Naive thymus-derived CD8-positive, alpha-beta T cell (primary cell): Measurements from ENCODE around the gene ADGRG6. TPM values are rescaled to one million over a fixed set of nuclear protein-coding genes. Genes with fewer than 3 reads are reported as not detected.

Source experiments
- ATAC-seq, 2 donors: fragments of 150-1000 bp; cut with Tn5 transposase in 1 of 2; sonication (Bioruptor Pico), chemical (Tn5 transposase) in 1 of 2; 1 replicate in 1 of 2; 2 replicates in 1 of 2; pipeline ENCODE4 v1.10.0; 2021; ENCODE audit warnings: mild to moderate bottlenecking in 2 of 2, moderate library complexity in 2 of 2
- POLR2A ChIA-PET: fragments of 350-600 bp; sonication (Branson Sonifier 250); formaldehyde crosslinking; loops from one replicate; lab custom pipeline; 2021; ENCODE audit warnings: antibody characterized with exemption; lab: Charles Lee
- DNase-seq, 10 donors: peaks; one replicate each; pipeline versions ENCODE4 v3.0.0 to v3.0.0-alpha.2; 2020 to 2022
- H3K27ac Mint-ChIP-seq, 10 donors: one replicate each; pipeline ENCODE4 v1.8.0; 2020 to 2022; ENCODE audit warnings: mild to moderate bottlenecking in 10 of 10, mixed read lengths in 10 of 10, moderate library complexity in 4 of 10, inconsistent platforms in 1 of 10
- H3K27me3 Mint-ChIP-seq, 5 donors: one replicate each; pipeline ENCODE4 v1.8.0; 2021 to 2022; ENCODE audit warnings: mixed read lengths in 5 of 5
- H3K36me3 Mint-ChIP-seq, 3 donors: one replicate each; pipeline ENCODE4 v1.8.0; 2020 to 2022; ENCODE audit warnings: mixed read lengths in 3 of 3, mild to moderate bottlenecking in 2 of 3, inconsistent platforms in 1 of 3
- H3K4me1 Mint-ChIP-seq, 4 donors: one replicate each; pipeline ENCODE4 v1.8.0; 2021 to 2022; ENCODE audit warnings: mixed read lengths in 4 of 4
- H3K4me3 Mint-ChIP-seq, 10 donors: one replicate each; pipeline ENCODE4 v1.8.0; 2020 to 2022; ENCODE audit warnings: mild to moderate bottlenecking in 10 of 10, mixed read lengths in 10 of 10, moderate library complexity in 6 of 10, inconsistent platforms in 1 of 10
- H3K9me3 Mint-ChIP-seq, 9 donors: one replicate each; pipeline ENCODE4 v1.8.0; 2020 to 2022; ENCODE audit warnings: mixed read lengths in 9 of 9, mild to moderate bottlenecking in 3 of 9, inconsistent platforms in 1 of 9, moderate library complexity in 1 of 9
- polyA plus RNA-seq, 3 donors: library from polyadenylated mRNA; unstranded; fragments of 300-500 nt; fragmentation: Illumina TruSeq; gene quantifications; one replicate each; pipeline ENCODE4 v1.2.3, GENCODE V29; 2021
- total RNA-seq, 8 experiments: library from RNA in 2 of 8; stranded (reverse) in 2 of 8; gene quantifications; one replicate each; pipeline ENCODE4 v1.2.3 and lab custom pipeline; 2021 to 2026

ADGRG6 gene
- total and polyA plus RNA-seq, 5 experiments from 2014 or later, result 0.73 to 2.5 (median 2.0) TPM; not detected in 1

DNA sequence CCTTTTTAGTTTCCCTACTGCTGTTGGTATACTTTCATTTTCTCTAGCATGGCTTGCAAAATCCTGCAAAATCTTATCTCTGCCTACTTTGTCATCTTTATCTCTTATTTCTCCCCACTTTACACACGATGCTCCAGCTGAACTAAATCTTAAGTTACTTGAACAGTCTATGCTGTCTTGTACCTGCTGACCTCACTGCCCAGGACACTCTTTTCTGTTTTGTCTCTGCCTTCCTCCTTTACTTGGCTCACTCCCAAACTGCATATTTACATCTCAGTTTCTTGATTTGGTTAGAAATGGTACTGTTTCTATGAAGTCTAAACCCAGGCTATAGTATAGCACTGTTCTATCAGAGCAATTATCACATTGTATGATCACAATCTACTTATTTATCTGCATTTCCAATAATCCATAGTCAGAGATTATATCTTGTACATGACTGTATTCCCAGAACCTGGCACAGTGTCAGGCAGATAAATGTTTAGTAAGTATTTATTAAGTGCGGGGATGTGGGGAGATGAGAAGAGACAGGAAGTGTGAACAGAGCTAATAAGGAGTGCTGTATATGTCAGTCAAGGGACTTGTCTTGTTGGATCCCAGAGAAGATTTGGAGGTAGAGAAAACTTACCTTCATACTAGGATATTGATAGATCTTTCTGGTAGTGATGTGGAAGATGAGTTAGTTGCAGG lies 57.6 kb downstream of the ADGRG6 start:
- no peaks in the 10 kb centered on the region for H3K9me3 Mint-ChIP-seq
- no peaks in the 10 kb centered on the region for H3K36me3 Mint-ChIP-seq
- POLR2A ChIA-PET, result no interaction called here
- no peak for ATAC-seq
- no peak for DNase-seq
- H3K27me3 Mint-ChIP-seq, result no peaks in the 10 kb centered on the region
- no peak overlapping the region for H3K4me3 Mint-ChIP-seq
- no peak overlapping the region for H3K27ac Mint-ChIP-seq
- peaks cover 2 to 24% (median 20%) of the 10 kb centered on the region in 4 donors for H3K4me1 Mint-ChIP-seq

DNA sequence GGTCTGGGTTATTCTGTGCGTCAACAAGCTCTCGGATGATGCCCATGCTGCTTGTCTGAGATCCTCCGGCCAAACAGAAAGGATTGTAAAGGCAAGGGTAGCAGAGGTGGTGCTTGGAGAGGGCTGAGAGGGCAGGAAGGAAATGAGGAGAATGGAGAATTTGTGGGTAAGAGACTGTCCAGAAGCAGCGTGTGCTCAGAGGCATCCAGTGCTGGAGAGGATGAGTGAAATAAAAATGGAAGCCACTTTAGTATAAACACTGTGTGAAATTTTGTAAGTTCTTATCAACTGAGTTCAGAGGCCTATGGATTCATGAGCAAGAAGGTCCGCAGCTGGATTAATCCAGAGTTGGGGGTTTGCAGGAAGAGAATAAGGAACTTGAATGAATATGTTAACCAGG lies 59.5 kb downstream of the ADGRG6 start:
- Mint-ChIP-seq H3K27ac (no peak overlapping the region), H3K36me3 (no peaks in the 10 kb centered on the region), H3K9me3 (no peaks in the 10 kb centered on the region), H3K4me3 (no peak overlapping the region), H3K27me3 (peaks cover 0 to 4% (median 2%) of the 10 kb centered on the region in 5 donors), H3K4me1 (peaks cover 4 to 15% (median 9%) of the 10 kb centered on the region in 4 donors)
- POLR2A ChIA-PET, result interaction anchor here (0.6 kb wide), 1 partner anchor 119 kb away, joined by 3 read pairs; no protein-coding TSS in a partner anchor
- ATAC-seq (no peak), DNase-seq (no peak)

DNA sequence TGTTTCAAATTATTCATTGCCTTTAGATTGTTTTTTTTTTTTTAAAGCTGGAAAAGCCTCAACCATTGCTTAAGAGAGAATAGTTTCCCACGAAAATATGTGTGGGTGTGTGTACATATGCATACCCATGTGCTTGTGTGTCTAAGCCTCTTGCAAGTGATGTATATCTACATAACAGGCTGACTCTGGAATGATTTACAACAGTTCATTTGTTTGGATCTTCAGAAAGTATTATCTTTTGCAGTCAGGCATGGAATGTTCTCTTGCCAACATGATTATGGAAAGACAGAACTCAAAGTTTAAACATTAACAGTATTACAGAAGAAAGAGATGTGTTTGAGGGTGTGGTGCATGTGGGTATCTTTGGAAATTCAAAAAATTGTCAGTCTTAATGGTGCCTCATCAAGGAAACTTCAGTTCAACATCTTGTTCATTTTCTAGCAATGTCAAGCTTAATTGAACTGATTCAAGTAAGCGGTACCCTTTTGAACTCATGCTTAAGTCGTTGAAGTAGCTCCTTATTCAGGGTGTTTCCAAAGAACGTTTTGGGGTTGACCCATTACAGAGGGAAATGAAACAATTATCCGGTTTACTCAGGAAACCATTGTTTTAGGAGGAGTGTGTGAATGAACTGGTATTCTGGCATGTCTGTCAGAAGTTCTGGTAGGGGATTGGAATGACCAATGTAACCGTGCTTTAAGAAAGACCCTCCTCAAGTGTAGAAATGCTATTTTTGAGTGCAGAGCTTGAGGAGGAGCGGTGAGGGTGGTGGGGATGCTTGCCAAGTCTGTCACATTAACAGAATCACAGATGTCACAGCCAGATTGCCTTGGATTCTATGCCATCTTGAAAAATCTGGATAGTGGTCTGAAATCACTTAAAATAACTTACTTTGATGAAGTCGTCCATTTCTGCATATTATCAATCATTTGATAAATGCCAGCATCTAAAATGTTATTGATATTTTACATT lies 60.3 kb downstream of the ADGRG6 start:
- peaks cover 0 to 4% (median 2%) of the 10 kb centered on the region in 5 donors for H3K27me3 Mint-ChIP-seq
- POLR2A ChIA-PET, result interaction anchor here (0.6 kb wide), 1 partner anchor 118 kb away, joined by 3 read pairs; no protein-coding TSS in a partner anchor

DNA sequence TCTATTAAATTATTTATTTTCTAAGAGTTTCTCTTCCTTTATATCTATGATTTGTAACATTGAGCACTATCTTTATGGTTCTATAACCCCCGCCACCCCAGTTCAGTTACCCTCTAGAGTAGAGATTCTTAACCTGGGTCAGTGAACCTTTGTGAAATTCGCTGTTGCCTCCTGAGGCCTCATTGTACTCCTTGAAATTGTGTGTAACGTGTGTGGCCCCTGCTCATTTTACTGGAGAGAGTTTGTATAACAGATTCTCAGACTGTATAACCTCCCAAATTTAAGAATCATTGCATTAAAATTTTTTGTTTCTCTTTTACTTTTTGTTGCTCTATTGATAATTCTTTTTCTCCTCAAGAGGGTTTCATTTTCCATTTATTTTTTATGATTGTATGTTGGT lies 65.3 kb downstream of the ADGRG6 start:
- POLR2A ChIA-PET, result no interaction called here
- no peak overlapping the region for H3K27ac Mint-ChIP-seq
- DNase-seq, result no peak

More for the DNA sequence above, 60.3 kb downstream of the ADGRG6 start:
- H3K4me1 Mint-ChIP-seq, result peaks cover 1 to 8% (median 3%) of the 10 kb centered on the region in 4 donors
- H3K9me3 Mint-ChIP-seq, result no peaks in the 10 kb centered on the region
- H3K4me3 Mint-ChIP-seq, result no peak overlapping the region
- ATAC-seq (no peak), DNase-seq (no peak)
- no peak overlapping the region for H3K27ac Mint-ChIP-seq
- no peaks in the 10 kb centered on the region for H3K36me3 Mint-ChIP-seq

DNA sequence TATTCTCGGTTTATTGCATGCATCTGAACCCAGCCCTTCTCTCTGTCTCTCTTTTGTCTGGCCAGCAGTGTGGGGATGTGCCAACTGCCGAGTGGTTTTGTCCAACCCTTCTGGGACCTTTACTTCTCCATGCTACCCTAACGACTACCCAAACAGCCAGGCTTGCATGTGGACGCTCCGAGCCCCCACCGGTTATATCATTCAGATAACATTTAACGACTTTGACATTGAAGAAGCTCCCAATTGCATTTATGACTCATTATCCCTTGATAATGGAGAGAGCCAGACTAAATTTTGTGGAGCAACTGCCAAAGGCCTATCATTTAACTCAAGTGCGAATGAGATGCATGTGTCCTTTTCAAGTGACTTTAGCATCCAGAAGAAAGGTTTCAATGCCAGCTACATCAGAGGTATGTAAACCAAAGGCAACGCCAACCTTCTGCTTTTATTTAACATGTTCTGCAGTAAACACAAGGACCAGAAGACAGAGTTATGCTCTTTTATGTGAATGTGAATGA lies 65.8 kb downstream of the ADGRG6 start:
- no peak for ATAC-seq
- Mint-ChIP-seq H3K27me3 (peaks cover 0 to 4% (median 2%) of the 10 kb centered on the region in 5 donors), H3K27ac (no peak overlapping the region), H3K36me3 (no peaks in the 10 kb centered on the region), H3K4me3 (no peak overlapping the region), H3K9me3 (no peaks in the 10 kb centered on the region), H3K4me1 (peaks cover 0 to 2% (median 0%) of the 10 kb centered on the region in 4 donors)
- no peak for DNase-seq
- POLR2A ChIA-PET, result no interaction called here

More for the DNA sequence above, 65.3 kb downstream of the ADGRG6 start:
- H3K4me3 Mint-ChIP-seq, result no peak overlapping the region
- ATAC-seq, result no peak
- H3K27me3 Mint-ChIP-seq, result peaks cover 0 to 4% (median 2%) of the 10 kb centered on the region in 5 donors
- no peaks in the 10 kb centered on the region for H3K9me3 Mint-ChIP-seq
- H3K4me1 Mint-ChIP-seq, result peaks cover 0 to 2% (median 0%) of the 10 kb centered on the region in 4 donors
- H3K36me3 Mint-ChIP-seq, result no peaks in the 10 kb centered on the region

DNA sequence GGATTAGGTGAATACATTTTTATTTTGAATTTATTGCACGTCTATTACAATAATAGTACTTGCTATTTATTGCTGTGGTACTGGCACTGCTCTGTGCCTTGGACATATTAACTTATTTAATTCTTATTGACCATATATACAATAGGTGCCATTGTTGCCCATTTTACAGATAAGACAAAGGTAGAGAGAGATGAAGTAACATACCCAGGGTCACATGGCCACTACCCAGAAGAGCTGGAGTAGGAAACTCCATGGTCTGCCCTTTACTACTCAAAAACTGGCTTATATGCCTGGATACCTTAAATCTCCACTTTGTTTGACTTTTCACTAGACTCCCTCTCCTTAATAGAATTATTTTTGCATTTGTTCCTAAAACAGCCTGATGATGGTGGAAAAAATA lies 67.5 kb downstream of the ADGRG6 start:
- Mint-ChIP-seq H3K4me1 (peaks cover 0 to 2% (median 0%) of the 10 kb centered on the region in 4 donors), H3K27me3 (peaks cover 0 to 4% (median 2%) of the 10 kb centered on the region in 5 donors), H3K9me3 (no peaks in the 10 kb centered on the region), H3K36me3 (no peaks in the 10 kb centered on the region), H3K4me3 (no peak overlapping the region), H3K27ac (no peak overlapping the region)
- DNase-seq, result no peak
- ATAC-seq, result no peak
- POLR2A ChIA-PET, result no interaction called here

DNA sequence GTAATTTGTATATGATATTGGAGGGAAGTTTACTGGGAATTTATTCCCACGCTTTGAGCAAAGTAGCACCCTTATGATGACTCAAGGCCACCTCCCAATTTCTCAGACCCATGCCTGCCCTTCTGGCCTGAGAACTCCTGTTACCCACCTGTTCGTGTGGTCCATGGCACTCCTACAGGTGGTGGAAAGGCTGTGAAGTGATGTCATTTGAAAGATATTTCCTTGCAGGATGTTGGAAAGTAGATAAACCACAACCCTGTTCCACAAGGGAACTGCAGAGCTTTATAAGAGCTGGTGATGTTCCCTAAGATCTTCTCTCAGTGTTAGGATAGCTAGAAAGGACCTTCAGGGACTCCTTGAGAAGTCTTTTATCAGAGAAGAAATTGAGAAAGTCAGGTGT lies 70.5 kb downstream of the ADGRG6 start:
- Mint-ChIP-seq H3K4me1 (no peaks in the 10 kb centered on the region), H3K4me3 (no peak overlapping the region), H3K9me3 (no peaks in the 10 kb centered on the region), H3K27me3 (peaks cover 0 to 2% (median 0%) of the 10 kb centered on the region in 5 donors), H3K36me3 (no peaks in the 10 kb centered on the region), H3K27ac (no peak overlapping the region)
- ATAC-seq (no peak), DNase-seq (no peak)
- POLR2A ChIA-PET, result no interaction called here

DNA sequence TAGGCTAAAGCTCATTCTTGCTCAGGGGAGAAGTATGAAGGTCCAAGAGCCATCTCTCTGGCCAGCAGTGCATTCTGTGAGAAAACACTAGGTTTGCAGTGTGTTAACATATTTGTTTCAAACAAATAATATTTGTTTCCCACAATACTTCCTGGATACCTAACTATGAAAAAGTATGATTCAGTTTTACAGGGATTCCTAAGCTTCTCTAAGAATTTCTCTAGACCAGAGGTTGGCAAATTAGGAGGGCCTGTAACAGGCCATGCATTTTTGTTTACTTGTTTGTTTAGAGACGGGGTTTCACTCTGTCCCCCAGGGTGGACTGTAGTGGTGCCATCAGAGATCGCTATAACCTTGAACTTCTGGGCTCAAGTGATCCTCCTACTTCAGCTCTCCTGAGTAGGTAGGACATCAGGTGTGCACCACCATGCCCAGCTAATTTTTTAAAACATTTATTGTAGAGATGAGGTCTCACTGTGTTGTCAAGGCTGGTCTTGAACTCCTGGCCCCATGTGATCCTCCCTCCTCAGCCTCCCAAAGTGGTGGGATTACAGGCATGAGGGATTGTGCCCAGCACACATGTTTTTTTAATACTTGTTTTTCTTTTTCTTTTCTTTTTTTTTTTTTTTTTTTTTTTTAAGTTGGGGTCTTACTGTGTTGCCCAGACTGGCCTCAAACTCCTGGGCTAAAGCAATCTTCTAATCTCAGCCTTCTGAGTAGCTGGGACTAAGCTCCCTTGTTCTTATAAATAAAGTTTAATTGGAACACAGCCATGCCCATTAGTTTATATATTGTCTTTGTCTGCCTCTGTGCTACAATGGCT lies 71.7 kb downstream of the ADGRG6 start:
- ATAC-seq (no peak), DNase-seq (no peak)
- peaks cover 0 to 5% (median under 1%) of the 10 kb centered on the region in 4 donors for H3K4me1 Mint-ChIP-seq
- POLR2A ChIA-PET, result no interaction called here
- peaks cover 0 to 2% (median 0%) of the 10 kb centered on the region in 5 donors for H3K27me3 Mint-ChIP-seq
- no peak overlapping the region for H3K4me3 Mint-ChIP-seq
- no peaks in the 10 kb centered on the region for H3K36me3 Mint-ChIP-seq
- H3K9me3 Mint-ChIP-seq, result no peaks in the 10 kb centered on the region
- no peak overlapping the region for H3K27ac Mint-ChIP-seq

DNA sequence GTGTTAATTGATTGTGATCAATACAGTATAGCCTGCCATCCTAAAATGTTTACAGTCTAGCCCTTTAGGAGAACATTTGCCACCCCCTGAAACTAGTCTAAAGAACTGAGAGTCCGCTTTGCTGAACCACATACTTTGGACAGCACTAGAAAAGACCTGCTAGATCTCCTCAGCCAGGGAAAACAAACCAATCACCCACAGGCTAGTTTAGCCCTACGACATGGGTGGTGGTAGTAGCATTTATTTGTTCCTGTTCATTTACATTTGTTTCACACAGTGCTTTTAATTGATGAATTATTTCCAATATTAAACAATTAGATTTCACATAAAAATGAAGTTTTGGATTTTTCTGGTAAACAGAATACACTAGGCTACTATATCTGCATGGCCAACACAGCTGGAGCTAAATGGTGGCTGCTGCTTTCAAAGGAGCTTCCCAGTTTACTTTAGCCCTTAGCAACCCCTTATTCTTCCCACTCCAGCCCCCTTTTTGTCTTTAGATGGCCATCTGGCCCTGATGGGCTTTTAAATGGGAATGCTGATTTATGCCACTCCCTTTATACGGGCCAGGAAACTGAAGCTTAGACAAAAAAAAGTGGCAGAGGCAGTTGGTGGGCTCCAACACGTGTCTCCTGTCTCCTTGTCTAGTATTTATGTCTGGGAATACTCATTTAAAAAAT lies 72.4 kb downstream of the ADGRG6 start:
- Mint-ChIP-seq H3K4me1 (peaks cover 0 to 7% (median 1%) of the 10 kb centered on the region in 4 donors), H3K4me3 (no peak overlapping the region), H3K36me3 (no peaks in the 10 kb centered on the region), H3K27ac (no peak overlapping the region), H3K9me3 (no peaks in the 10 kb centered on the region), H3K27me3 (peaks cover 0 to 4% (median 0%) of the 10 kb centered on the region in 5 donors)
- ATAC-seq (no peak), DNase-seq (no peak)
- POLR2A ChIA-PET, result no interaction called here

DNA sequence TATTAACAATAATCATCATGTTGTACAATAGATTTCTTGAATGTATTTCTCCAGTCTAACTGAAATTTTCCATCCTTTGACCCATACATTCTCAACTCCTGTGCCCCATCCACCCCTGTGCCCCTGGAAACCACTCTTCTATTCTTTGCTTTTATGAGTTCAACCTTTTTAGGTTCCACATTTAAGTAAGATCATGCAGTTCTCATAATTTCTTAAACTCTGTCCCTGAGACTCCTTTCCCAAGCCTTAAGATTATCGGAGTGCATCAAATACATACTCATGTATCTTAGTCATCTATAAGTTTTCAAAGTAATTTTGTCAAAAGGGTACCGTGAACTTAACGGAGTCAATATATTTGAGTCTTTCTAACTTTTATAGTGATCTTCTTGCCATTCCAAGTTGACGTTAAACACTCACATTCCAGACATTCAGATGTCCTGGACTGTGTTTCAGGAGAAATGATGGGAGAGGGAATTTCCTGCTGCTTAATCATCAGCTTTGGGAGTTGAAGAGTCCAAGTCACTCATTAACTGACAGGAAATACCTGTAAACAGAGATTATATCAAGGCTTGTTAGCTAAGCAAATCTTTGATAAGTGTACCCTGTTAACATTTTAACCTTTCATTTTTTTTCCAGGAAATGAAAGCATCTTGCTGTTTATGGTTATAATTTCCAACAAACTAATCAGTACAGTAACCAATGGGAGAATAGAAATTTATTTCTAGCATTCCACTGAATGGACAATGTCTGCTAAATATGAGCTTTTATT lies 73.3 kb downstream of the ADGRG6 start:
- ATAC-seq (no peak), DNase-seq (no peak)
- Mint-ChIP-seq H3K9me3 (no peaks in the 10 kb centered on the region), H3K27ac (no peak overlapping the region), H3K36me3 (no peaks in the 10 kb centered on the region), H3K4me1 (peaks cover 0 to 7% (median 1%) of the 10 kb centered on the region in 4 donors), H3K4me3 (no peak overlapping the region), H3K27me3 (peaks cover 0 to 2% (median 0%) of the 10 kb centered on the region in 5 donors)
- POLR2A ChIA-PET, result no interaction called here

DNA sequence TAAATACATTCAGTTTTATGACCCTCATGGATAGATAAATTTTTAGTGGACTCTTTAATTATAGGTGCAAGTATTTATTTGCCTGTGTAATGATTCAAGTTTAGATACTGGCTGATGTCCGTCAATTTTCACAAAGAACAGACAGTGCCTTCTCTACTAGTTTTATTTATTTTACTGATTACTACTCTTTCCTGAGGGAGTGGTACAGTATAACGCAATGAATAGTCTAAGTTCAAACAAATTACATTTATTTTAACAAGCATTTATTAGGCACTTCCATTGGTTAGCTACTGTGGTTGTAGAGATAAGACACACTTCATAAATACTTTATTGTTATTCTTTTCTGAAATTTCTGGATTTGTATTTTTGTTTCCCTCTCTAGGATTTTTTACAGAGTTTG lies 74.3 kb downstream of the ADGRG6 start:
- Mint-ChIP-seq H3K9me3 (no peaks in the 10 kb centered on the region), H3K36me3 (no peaks in the 10 kb centered on the region), H3K4me1 (peaks cover 0 to 7% (median 1%) of the 10 kb centered on the region in 4 donors), H3K27ac (no peak overlapping the region), H3K27me3 (peaks cover 0 to 2% (median 0%) of the 10 kb centered on the region in 5 donors), H3K4me3 (no peak overlapping the region)
- no peak for DNase-seq
- no peak for ATAC-seq
- POLR2A ChIA-PET, result interaction anchor here (0.6 kb wide), 1 partner anchor 153 kb away, joined by 4 read pairs; no protein-coding TSS in a partner anchor
